WTC11 (cell line): ENCODE measurements around the gene IFT27.

ENCODE experiments used
- AFF4 ChIP-seq: sonication (generic); formaldehyde crosslinking; IDR thresholded peaks from 2 replicates; pipeline ENCODE4 v1.8.1; 2023; ENCODE audit warnings: mild to moderate bottlenecking, missing genetic modification reagents, borderline replicate concordance
- ATF2 ChIP-seq: sonication (generic); formaldehyde crosslinking; IDR thresholded peaks from 2 replicates; pipeline ENCODE4 v1.8.1; 2022; ENCODE audit warnings: low read depth, missing genetic modification reagents, borderline replicate concordance
- FOXK1 ChIP-seq: sonication (generic); formaldehyde crosslinking; IDR thresholded peaks from 2 replicates; pipeline ENCODE4 v1.8.0; 2022; ENCODE audit warnings: mild to moderate bottlenecking, moderate library complexity, missing genetic modification reagents
- IRF1 ChIP-seq: sonication (generic); formaldehyde crosslinking; IDR thresholded peaks from 2 replicates; pipeline ENCODE4 v1.8.0; 2023; ENCODE audit warnings: missing genetic modification reagents
- JUN ChIP-seq: sonication (generic); formaldehyde crosslinking; IDR thresholded peaks from 2 replicates; pipeline ENCODE4 v1.8.0; 2023; ENCODE audit warnings: mild to moderate bottlenecking, missing genetic modification reagents
- NR2C2 ChIP-seq: sonication (generic); formaldehyde crosslinking; IDR thresholded peaks from 2 replicates; pipeline ENCODE4 v1.8.0; 2022; ENCODE audit warnings: mild to moderate bottlenecking, missing genetic modification reagents
- SMAD3 ChIP-seq: sonication (generic); formaldehyde crosslinking; IDR thresholded peaks from 2 replicates; pipeline ENCODE4 v1.8.0; 2022; ENCODE audit warnings: missing genetic modification reagents, mild to moderate bottlenecking, borderline replicate concordance
- ZNF263 ChIP-seq: sonication (generic); formaldehyde crosslinking; IDR thresholded peaks from 2 replicates; pipeline ENCODE4 v1.8.1; 2022; ENCODE audit warnings: low read depth, mild to moderate bottlenecking, moderate library complexity, missing genetic modification reagents
- TF ChIP-seq, protein P1 (sequence below): fragments of 200-600 bp; IDR thresholded peaks from 2 replicates; pipeline ENCODE4 v1.8.0; 2022; ENCODE audit warnings: antibody characterized with exemption

GRCh38 chr22:36764060-36764459, 11.9 kb downstream of the IFT27 start:
- TF ChIP-seq, protein P1, sequence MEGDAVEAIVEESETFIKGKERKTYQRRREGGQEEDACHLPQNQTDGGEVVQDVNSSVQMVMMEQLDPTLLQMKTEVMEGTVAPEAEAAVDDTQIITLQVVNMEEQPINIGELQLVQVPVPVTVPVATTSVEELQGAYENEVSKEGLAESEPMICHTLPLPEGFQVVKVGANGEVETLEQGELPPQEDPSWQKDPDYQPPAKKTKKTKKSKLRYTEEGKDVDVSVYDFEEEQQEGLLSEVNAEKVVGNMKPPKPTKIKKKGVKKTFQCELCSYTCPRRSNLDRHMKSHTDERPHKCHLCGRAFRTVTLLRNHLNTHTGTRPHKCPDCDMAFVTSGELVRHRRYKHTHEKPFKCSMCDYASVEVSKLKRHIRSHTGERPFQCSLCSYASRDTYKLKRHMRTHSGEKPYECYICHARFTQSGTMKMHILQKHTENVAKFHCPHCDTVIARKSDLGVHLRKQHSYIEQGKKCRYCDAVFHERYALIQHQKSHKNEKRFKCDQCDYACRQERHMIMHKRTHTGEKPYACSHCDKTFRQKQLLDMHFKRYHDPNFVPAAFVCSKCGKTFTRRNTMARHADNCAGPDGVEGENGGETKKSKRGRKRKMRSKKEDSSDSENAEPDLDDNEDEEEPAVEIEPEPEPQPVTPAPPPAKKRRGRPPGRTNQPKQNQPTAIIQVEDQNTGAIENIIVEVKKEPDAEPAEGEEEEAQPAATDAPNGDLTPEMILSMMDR = no peak
- TF ChIP-seq SMAD3 (CRISPR knock-in tag) = no peak
- TF ChIP-seq NR2C2 (CRISPR knock-in tag) = no peak
- no peak for TF ChIP-seq ZNF263 (CRISPR knock-in tag)
- TF ChIP-seq IRF1 (CRISPR knock-in tag) = no peak
- no peak for TF ChIP-seq FOXK1 (CRISPR knock-in tag)
- no peak for TF ChIP-seq ATF2 (CRISPR knock-in tag)
- TF ChIP-seq AFF4 (CRISPR knock-in tag) = no peak
- TF ChIP-seq JUN = no peak
